ENCODE data around the gene SYCN.

Gene SYCN

DNA sequence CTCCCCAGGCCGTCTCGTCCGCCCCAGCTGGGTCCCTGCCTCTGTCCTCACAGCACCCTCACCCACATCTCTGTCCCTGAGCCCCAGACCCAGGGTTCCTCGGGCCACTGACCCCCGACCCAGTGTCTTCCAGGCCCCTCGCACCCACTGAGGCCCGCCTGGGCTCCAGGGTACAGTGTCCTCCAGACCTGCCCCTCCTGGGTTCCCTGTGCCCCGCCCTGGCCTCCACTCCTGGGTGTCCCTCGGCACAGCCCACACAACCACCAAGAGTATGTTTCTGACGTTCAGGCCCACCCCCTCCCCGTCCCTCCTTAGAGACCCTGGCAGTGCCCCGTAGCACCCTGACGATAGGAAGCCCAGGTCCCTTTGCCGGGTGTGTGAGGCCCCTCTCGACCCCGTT, 29.9 kb downstream of the SYCN start:
- Histone ChIP-seq H3K4me3 (ENCODE audit: low read depth in 1 of 5, low read length in 5 of 5) (no peak overlapping the region), H3K9ac (ENCODE audit: low read length in 5 of 5) (no peak overlapping the region), H3K27ac (ENCODE audit: low read depth, low read length) (no peak overlapping the region), H3K9me3 (ENCODE audit: control insufficient read depth in 5 of 5, low read length in 5 of 5) (no peaks in the 10 kb centered on the region), H3K36me3 (ENCODE audit: control insufficient read depth in 5 of 5, insufficient read depth in 5 of 5, low read length in 5 of 5) (peaks cover 0 to 86% (median 51%) of the 10 kb centered on the region in 5 donors), H3K4me1 (ENCODE audit: control insufficient read depth in 5 of 5, insufficient read depth in 5 of 5, low read length in 5 of 5) (peaks cover 2 to 12% (median 9%) of the 10 kb centered on the region in 5 donors), H3K27me3 (ENCODE audit: control insufficient read depth in 5 of 5, insufficient read depth in 4 of 5, low read length in 5 of 5) (no peaks in the 10 kb centered on the region)

DNA sequence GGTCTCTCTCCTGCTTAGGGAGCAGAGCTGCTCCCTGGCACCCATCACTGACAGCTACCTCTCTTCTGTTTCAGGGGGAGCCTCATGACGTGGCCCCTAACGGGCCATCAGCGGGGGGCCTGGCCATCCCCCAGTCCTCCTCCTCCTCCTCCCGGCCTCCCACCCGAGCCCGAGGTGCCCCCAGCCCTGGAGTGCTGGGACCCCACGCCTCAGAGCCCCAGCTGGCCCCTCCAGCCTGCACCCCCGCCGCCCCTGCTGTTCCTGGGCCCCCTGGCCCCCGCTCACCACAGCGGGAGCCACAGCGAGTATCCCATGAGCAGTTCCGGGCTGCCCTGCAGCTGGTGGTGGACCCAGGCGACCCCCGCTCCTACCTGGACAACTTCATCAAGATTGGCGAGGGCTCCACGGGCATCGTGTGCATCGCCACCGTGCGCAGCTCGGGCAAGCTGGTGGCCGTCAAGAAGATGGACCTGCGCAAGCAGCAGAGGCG, 30.5 kb downstream of the SYCN start:
- no peaks in the 10 kb centered on the region for H3K27me3 ChIP-seq (ENCODE audit: control insufficient read depth in 5 of 5, insufficient read depth in 4 of 5, low read length in 5 of 5)
- peaks cover 0 to 84% (median 48%) of the 10 kb centered on the region in 5 donors for H3K36me3 ChIP-seq (ENCODE audit: control insufficient read depth in 5 of 5, insufficient read depth in 5 of 5, low read length in 5 of 5)
- H3K27ac ChIP-seq (ENCODE audit: low read depth, low read length), result no peak overlapping the region
- no peak overlapping the region for H3K4me3 ChIP-seq (ENCODE audit: low read depth in 1 of 5, low read length in 5 of 5)
- no peaks in the 10 kb centered on the region for H3K9me3 ChIP-seq (ENCODE audit: control insufficient read depth in 5 of 5, low read length in 5 of 5)
- peaks cover 2 to 12% (median 9%) of the 10 kb centered on the region in 5 donors for H3K4me1 ChIP-seq (ENCODE audit: control insufficient read depth in 5 of 5, insufficient read depth in 5 of 5, low read length in 5 of 5)
- H3K9ac ChIP-seq (ENCODE audit: low read length in 5 of 5), result no peak overlapping the region

DNA sequence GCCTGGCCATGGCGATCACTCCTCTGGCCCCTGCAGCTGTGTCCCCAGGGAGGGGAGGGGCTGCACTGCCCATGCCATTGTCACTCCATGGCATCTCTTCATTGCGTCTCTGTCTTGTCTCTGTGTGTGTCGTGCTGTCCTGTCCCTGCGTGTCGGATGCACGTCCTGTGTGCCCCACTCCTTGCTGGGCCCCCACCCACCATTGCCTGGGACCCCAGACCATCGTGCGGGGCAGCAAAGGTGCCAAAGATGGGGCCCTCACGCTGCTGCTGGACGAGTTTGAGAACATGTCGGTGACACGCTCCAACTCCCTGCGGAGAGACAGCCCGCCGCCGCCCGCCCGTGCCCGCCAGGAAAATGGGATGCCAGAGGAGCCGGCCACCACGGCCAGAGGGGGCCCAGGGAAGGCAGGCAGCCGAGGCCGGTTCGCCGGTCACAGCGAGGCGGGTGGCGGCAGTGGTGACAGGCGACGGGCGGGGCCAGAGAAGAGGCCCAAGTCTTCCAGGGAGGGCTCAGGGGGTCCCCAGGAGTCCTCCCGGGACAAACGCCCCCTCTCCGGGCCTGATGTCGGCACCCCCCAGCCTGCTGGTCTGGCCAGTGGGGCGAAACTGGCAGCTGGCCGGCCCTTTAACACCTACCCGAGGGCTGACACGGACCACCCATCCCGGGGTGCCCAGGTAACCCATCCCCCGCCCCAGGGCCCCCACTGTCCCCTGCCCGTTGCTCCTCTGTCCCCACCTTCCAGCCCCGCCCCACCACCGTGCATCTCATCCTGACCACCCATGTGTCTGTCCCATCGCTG, 31.2 kb downstream of the SYCN start:
- no peaks in the 10 kb centered on the region for H3K9me3 ChIP-seq (ENCODE audit: control insufficient read depth in 5 of 5, low read length in 5 of 5)
- H3K4me3 ChIP-seq (ENCODE audit: low read depth in 1 of 5, low read length in 5 of 5), result no peak overlapping the region
- H3K36me3 ChIP-seq (ENCODE audit: control insufficient read depth in 5 of 5, insufficient read depth in 5 of 5, low read length in 5 of 5), result peaks cover 0 to 77% (median 41%) of the 10 kb centered on the region in 5 donors
- no peak overlapping the region for H3K9ac ChIP-seq (ENCODE audit: low read length in 5 of 5)
- no peak overlapping the region for H3K27ac ChIP-seq (ENCODE audit: low read depth, low read length)
- H3K4me1 ChIP-seq (ENCODE audit: control insufficient read depth in 5 of 5, insufficient read depth in 5 of 5, low read length in 5 of 5), result peaks cover 2 to 12% (median 9%) of the 10 kb centered on the region in 5 donors
- no peaks in the 10 kb centered on the region for H3K27me3 ChIP-seq (ENCODE audit: control insufficient read depth in 5 of 5, insufficient read depth in 4 of 5, low read length in 5 of 5)

DNA sequence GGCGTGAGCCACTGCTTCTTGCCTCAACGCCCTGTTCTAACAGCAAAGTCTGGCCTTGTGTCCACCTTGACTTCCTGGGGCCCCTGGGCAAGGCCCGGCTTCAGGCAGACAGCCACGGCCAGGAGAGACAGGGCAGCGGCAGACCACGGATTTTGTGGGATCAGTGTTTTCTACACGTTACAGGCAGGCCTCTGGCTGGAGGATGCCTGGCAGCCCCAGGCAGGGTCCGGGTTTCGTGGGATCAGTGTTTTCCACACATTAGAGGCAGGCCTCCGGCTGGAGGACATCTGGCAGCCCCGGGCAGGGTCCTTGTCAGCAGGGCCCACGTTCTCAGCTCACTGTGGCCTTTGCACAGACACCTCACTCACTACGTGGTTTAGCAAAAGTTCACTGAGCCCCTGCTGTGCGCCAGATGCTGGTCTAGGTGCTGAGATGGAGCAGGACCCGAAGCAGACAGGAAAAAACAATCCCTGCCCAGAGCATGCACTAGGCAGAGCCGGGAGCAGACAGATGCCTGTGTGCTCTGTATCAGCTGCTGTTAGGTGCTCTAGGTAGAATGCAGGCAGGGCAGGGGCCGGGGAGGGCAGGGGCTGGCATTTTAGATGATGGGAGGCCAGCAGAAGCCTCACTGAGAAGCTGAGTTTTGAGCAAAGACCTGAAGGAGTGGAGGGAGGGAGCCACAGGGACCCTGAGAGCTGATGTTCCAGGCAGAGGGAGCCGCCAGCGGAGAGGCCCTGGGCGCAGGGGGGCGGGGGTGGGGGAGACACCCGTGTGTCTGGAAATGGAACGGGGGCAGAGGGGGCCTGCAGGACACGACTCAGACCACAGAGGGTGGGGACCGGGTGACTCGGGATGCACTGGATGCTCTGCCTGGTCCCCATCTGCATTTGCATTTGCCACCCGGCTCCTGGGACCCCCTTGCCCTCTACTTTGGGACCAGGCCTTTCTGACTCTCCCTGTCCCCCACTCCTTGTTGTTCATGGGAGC, 32.3 kb downstream of the SYCN start:
- Histone ChIP-seq H3K4me3 (ENCODE audit: low read depth in 1 of 5, low read length in 5 of 5) (no peak overlapping the region), H3K9me3 (ENCODE audit: control insufficient read depth in 5 of 5, low read length in 5 of 5) (no peaks in the 10 kb centered on the region), H3K27me3 (ENCODE audit: control insufficient read depth in 5 of 5, insufficient read depth in 4 of 5, low read length in 5 of 5) (no peaks in the 10 kb centered on the region), H3K4me1 (ENCODE audit: control insufficient read depth in 5 of 5, insufficient read depth in 5 of 5, low read length in 5 of 5) (peaks cover 2 to 14% (median 9%) of the 10 kb centered on the region in 5 donors), H3K36me3 (ENCODE audit: control insufficient read depth in 5 of 5, insufficient read depth in 5 of 5, low read length in 5 of 5) (peaks cover 0 to 66% (median 35%) of the 10 kb centered on the region in 5 donors), H3K27ac (ENCODE audit: low read depth, low read length) (no peak overlapping the region), H3K9ac (ENCODE audit: low read length in 5 of 5) (no peak overlapping the region)

DNA sequence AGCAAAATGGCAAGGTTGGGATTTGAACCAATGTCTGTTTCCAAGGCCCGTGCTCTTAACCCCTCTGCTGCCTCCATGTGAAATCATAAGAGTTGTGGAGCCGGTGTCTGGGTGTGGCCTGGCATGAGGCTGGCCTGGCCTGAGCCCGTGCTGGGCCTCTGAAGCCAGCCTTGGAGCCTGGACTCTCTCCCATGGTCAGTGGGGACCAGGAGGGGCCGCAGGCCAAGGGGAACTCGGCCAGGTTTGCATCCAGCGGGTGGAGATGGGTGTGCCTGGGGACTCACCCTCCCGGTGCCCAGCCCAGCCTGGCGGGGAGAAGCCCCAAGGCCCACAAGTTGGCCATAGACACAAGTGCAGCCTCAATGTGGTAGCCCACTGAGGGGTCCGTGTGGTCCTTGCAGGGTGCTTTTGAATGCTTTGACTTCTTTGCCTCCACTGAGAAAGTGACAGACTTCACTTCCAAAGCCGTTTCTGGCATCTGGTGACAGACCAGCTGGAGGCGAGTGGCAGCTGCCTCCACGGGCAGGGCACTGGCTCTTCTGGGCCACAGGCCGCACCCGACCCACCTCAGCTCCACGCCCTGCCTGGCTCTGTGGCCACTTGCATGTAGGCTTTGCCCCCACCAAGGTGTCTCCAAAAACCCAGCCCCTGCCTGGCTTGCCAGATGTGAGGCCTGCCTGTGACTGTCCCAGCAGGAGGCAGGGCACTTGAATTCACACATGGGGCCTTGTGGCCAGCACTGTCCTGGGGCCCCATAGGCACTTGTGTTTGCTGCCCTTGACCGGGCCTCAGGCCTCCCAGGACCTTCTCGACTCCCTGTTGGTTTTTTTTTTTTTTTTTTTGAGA, 33.5 kb downstream of the SYCN start:
- Histone ChIP-seq H3K9ac (ENCODE audit: low read length in 5 of 5) (peak overlapping the region in 2 of 5 donors; percentile 1 to 54), H3K27me3 (ENCODE audit: control insufficient read depth in 5 of 5, insufficient read depth in 4 of 5, low read length in 5 of 5) (no peaks in the 10 kb centered on the region), H3K36me3 (ENCODE audit: control insufficient read depth in 5 of 5, insufficient read depth in 5 of 5, low read length in 5 of 5) (peaks cover 0 to 56% (median 29%) of the 10 kb centered on the region in 5 donors), H3K27ac (ENCODE audit: low read depth, low read length) (no peak overlapping the region), H3K4me3 (ENCODE audit: low read depth in 1 of 5, low read length in 5 of 5) (no peak overlapping the region), H3K4me1 (ENCODE audit: control insufficient read depth in 5 of 5, insufficient read depth in 5 of 5, low read length in 5 of 5) (peaks cover 2 to 20% (median 16%) of the 10 kb centered on the region in 5 donors), H3K9me3 (ENCODE audit: control insufficient read depth in 5 of 5, low read length in 5 of 5) (no peaks in the 10 kb centered on the region)

DNA sequence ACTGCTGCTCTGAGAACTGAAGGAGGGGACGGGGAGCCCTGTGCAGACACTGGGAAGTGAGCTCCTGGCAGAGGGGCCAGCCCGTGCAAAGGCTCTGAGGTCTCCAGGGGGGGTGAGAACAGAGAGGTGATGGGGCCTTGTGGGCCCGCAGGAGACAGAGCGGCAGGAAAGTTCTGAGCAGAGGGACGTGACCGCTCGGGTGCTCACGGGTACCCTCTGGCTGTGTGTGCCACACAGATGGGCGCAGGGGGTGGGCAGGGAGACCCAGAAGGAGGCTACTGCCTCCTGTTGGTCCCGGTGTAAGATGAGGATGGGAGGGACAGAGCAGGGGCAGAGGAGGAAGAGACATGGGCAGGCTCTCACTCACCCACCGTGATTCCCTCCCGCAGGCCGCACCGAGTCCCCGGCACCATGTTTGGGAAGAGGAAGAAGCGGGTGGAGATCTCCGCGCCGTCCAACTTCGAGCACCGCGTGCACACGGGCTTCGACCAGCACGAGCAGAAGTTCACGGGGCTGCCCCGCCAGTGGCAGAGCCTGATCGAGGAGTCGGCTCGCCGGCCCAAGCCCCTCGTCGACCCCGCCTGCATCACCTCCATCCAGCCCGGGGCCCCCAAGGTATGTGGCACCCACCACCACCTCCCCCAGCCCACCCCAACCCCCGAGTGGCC, 34.8 kb downstream of the SYCN start:
- H3K9ac ChIP-seq (ENCODE audit: low read length in 5 of 5), result no peak overlapping the region
- no peaks in the 10 kb centered on the region for H3K27me3 ChIP-seq (ENCODE audit: control insufficient read depth in 5 of 5, insufficient read depth in 4 of 5, low read length in 5 of 5)
- H3K9me3 ChIP-seq (ENCODE audit: control insufficient read depth in 5 of 5, low read length in 5 of 5), result no peaks in the 10 kb centered on the region
- peaks cover 0 to 43% (median 17%) of the 10 kb centered on the region in 5 donors for H3K36me3 ChIP-seq (ENCODE audit: control insufficient read depth in 5 of 5, insufficient read depth in 5 of 5, low read length in 5 of 5)
- H3K27ac ChIP-seq (ENCODE audit: low read depth, low read length), result no peak overlapping the region
- H3K4me1 ChIP-seq (ENCODE audit: control insufficient read depth in 5 of 5, insufficient read depth in 5 of 5, low read length in 5 of 5), result peaks cover 2 to 20% (median 16%) of the 10 kb centered on the region in 5 donors
- no peak overlapping the region for H3K4me3 ChIP-seq (ENCODE audit: low read depth in 1 of 5, low read length in 5 of 5)

DNA sequence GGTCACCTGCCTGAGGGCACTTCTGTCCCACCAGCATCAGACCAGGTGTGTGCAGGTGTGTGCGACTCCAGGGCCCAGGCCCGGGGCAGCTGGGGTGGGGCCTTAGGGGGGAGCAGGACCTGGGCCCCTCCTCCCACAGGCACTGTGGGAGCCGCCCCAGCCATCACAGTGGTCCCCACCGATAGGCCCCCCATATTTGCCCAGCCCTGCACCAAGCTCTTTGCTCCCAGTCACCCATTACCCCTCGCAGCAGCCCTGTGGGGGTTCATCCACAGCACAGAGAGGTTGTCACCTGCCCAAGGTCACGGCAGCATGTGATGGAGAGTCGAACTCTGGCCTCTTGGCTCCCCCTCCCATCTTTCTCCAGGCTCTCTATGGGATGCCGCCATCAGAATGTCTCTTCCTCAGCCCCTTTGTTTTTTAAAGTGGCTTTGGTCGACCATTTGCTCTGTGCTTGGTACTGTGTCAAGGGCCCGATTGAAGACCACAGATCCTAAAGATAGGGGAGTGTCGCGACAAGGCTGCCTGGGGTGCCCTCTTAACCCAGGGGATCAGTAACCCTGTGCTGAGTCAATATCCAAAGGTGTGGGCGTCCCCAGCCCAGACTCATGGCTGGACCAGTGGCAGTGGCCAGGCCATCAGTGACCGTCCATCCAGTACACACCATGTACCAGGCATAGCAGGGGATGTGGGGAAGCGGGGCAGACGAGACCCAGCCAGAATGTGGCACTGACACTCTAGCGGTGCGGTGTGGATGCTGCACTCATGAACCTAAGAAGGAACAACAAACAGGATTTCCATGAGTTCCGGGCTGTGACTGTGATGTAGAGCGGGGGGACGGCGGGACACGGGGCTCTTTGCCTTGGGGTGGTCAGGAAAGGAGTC, 35.6 kb downstream of the SYCN start:
- no peaks in the 10 kb centered on the region for H3K9me3 ChIP-seq (ENCODE audit: control insufficient read depth in 5 of 5, low read length in 5 of 5)
- peaks cover 0 to 37% (median 14%) of the 10 kb centered on the region in 5 donors for H3K36me3 ChIP-seq (ENCODE audit: control insufficient read depth in 5 of 5, insufficient read depth in 5 of 5, low read length in 5 of 5)
- H3K27ac ChIP-seq (ENCODE audit: low read depth, low read length), result no peak overlapping the region

DNA sequence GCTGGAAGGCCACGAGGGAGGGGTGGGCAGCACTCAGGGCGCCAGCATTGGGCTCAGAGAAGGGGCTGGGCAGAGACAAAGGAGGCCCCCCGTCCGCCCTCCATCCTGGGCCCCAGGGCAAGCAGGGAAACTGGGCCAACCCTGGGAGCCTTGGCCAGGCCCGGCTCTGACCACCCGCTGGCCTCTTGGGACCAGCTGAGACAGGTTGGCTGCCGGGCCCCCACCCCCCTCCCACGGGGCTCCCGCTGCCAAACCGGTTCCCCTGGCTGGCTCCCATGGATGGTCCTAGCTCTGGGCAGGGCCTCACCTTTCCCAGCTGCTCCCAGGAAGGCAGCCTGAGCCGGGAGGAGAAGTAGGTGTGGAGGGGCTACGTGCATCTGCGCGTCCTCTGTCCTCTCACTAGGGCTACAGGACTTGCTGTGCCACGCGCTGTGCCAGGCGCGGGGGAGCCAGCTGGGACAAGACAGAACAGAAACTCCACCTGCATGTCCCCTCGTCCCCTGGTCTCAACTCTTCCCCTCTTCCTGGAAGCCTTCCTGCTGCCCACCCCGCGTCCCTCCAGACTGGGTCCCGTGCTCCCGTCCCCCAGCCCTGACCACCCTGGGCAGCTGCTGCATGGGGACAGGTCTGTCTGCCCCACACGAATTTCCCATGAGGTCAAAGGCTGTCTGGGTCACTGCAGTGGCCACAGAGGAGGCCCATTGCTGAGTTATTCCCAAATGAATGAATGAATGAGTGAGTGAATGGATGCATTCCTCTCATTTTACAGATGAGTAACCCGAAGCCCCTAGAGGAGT, 36.4 kb downstream of the SYCN start:
- H3K27ac ChIP-seq (ENCODE audit: low read depth, low read length), result no peak overlapping the region
- no peak overlapping the region for H3K4me3 ChIP-seq (ENCODE audit: low read depth in 1 of 5, low read length in 5 of 5)
- H3K36me3 ChIP-seq (ENCODE audit: control insufficient read depth in 5 of 5, insufficient read depth in 5 of 5, low read length in 5 of 5), result peaks cover 0 to 29% (median 13%) of the 10 kb centered on the region in 5 donors
- H3K4me1 ChIP-seq (ENCODE audit: control insufficient read depth in 5 of 5, insufficient read depth in 5 of 5, low read length in 5 of 5), result peaks cover 2 to 20% (median 16%) of the 10 kb centered on the region in 5 donors
- H3K27me3 ChIP-seq (ENCODE audit: control insufficient read depth in 5 of 5, insufficient read depth in 4 of 5, low read length in 5 of 5), result no peaks in the 10 kb centered on the region
- no peak overlapping the region for H3K9ac ChIP-seq (ENCODE audit: low read length in 5 of 5)
- no peaks in the 10 kb centered on the region for H3K9me3 ChIP-seq (ENCODE audit: control insufficient read depth in 5 of 5, low read length in 5 of 5)

More for the DNA sequence above, 35.6 kb downstream of the SYCN start:
- Histone ChIP-seq H3K9ac (ENCODE audit: low read length in 5 of 5) (no peak overlapping the region), H3K27me3 (ENCODE audit: control insufficient read depth in 5 of 5, insufficient read depth in 4 of 5, low read length in 5 of 5) (no peaks in the 10 kb centered on the region), H3K4me1 (ENCODE audit: control insufficient read depth in 5 of 5, insufficient read depth in 5 of 5, low read length in 5 of 5) (peaks cover 2 to 20% (median 16%) of the 10 kb centered on the region in 5 donors), H3K4me3 (ENCODE audit: low read depth in 1 of 5, low read length in 5 of 5) (no peak overlapping the region)

Measured in subcutaneous abdominal adipose tissue (tissue), 5 donors.